ENCODE results near the gene DKK3. TPM values are rescaled to one million over a fixed set of nuclear protein-coding genes. Genes with fewer than 3 reads are reported as not detected.

The DKK3 gene
- total RNA-seq, 2 donors from 2014 or later: 732 to 847 TPM

DNA sequence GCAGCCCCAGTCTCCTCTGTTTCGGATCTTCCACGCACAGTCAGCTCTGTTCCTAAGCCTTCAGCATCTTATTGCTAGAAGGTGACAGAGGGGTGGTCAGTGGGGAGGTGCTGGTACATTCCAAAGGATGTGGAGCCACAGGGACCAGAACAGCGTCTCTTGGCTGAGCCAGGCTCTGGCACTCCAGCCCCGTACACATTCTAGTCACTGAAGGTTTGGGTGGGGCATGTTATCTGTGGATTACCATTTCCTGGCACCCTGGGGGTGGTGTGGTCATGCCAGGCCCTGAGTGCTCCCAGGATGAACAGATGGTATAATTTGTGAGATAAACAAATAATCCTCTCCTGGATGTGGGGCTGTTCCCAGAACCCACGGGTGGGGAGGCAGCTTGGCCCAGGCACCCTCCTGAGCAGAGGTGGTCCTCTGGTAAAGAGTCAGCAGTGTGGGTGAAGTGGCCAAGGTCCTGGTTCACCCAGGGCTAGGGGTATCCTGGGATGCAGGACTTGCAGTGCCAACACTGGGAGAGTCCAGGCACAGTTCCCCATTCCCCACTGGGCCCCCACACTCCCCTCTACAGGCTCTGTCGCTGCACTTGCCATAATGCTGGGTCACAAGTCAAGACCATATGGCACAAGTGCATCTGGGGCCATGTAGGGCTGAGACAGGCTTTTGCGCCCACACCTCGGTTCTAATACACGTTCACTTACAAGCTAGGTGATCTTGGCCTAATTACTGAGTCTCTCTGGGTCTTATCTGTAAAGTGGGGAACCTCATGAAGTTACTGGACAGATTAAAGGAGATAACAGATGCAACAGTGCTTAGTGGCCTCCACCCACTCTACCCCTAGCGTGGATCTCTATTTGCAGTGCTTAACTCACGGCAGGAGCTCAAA lies 33.0 kb downstream of the DKK3 start:
- no peaks in the 10 kb centered on the region for H3K27me3 ChIP-seq (replicated peaks; ENCODE audit: insufficient read depth)
- DNase-seq (ENCODE audit: low spot score): no peak
- H3K9me3 ChIP-seq: no peaks in the 10 kb centered on the region
- no peak for ATAC-seq (ENCODE audit: insufficient number of reproducible peaks, low FRiP score, low read depth)
- no peak overlapping the region for H3K4me3 ChIP-seq
- no peak for TF ChIP-seq CTCF (IDR thresholded peaks at IDR 0.05)
- H3K4me1 ChIP-seq (ENCODE audit: control insufficient read depth in 1 of 2, low read depth in 2 of 2): peaks cover 72 to 95% of the 10 kb centered on the region in 2 donors
- peak overlapping the region; percentile 77 to 96 for H3K27ac ChIP-seq
- H3K36me3 ChIP-seq: no peaks in the 10 kb centered on the region

DNA sequence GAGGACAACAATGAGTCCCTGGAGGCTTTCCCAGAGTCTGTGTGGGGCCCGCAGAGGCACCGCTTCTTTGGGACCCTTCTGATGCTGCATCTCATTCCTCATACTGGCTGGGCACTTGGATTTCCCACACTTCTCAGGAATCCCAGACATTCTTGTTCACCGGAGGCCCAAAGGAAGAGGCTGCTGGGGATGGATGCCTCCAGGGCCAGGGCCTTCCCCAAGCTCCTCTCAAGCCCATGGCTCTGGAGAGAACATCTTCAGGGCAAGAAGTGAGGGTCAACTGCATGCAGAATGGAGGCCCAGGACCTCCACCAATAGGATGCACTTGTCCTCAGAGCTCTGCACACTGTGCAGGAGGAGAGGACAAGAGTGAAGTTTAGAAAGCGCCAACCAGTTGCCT lies 34.6 kb downstream of the DKK3 start:
- no peak overlapping the region for H3K4me3 ChIP-seq
- H3K27me3 ChIP-seq (replicated peaks; ENCODE audit: insufficient read depth): no peaks in the 10 kb centered on the region
- no peaks in the 10 kb centered on the region for H3K36me3 ChIP-seq
- H3K4me1 ChIP-seq (ENCODE audit: control insufficient read depth in 1 of 2, low read depth in 2 of 2): peaks cover 58 to 95% of the 10 kb centered on the region in 2 donors
- H3K9me3 ChIP-seq: no peaks in the 10 kb centered on the region
- peak overlapping the region; percentile 77 to 96 for H3K27ac ChIP-seq
- no peak for DNase-seq (ENCODE audit: low spot score)
- no peak for ATAC-seq (ENCODE audit: insufficient number of reproducible peaks, low FRiP score, low read depth)
- no peak for TF ChIP-seq CTCF (IDR thresholded peaks at IDR 0.05)

DNA sequence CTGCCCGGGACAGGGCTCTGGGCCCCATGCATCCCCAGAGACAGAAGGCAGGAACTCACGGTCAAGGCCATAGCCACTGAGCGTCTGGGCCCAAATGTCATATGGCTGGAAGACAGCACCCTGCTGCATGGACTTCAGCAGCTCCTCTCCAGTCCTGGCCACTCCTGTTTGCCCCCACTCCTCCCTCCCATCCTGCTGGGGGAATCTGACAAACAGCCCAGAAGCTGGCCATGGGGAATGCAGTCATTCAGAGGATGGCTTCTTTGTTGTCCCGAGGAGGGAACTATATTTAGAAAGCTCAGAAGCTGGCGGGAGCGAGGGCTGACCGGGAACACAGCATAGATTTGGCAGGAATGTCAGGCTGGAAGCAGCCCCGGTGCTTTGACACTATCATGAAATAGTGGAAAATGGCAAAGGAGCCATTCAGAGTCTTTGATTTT lies 35.0 kb downstream of the DKK3 start:
- peak; percentile 69 for ATAC-seq (ENCODE audit: insufficient number of reproducible peaks, low FRiP score, low read depth)
- TF ChIP-seq CTCF (IDR thresholded peaks at IDR 0.05): no peak
- DNase-seq (ENCODE audit: low spot score): peak; percentile 56
- no peaks in the 10 kb centered on the region for H3K36me3 ChIP-seq
- H3K4me1 ChIP-seq (ENCODE audit: control insufficient read depth in 1 of 2, low read depth in 2 of 2): peaks cover 53 to 95% of the 10 kb centered on the region in 2 donors
- no peak overlapping the region for H3K4me3 ChIP-seq
- H3K27me3 ChIP-seq (replicated peaks; ENCODE audit: insufficient read depth): no peaks in the 10 kb centered on the region
- no peaks in the 10 kb centered on the region for H3K9me3 ChIP-seq
- peak overlapping the region; percentile 77 to 96 for H3K27ac ChIP-seq

- peaks cover 49 to 90% of the 10 kb centered on the region in 2 donors for H3K4me1 ChIP-seq (ENCODE audit: control insufficient read depth in 1 of 2, low read depth in 2 of 2)
- TF ChIP-seq CTCF (IDR thresholded peaks at IDR 0.05): no peak
- no peaks in the 10 kb centered on the region for H3K9me3 ChIP-seq
- H3K4me3 ChIP-seq: no peak overlapping the region
- H3K36me3 ChIP-seq: no peaks in the 10 kb centered on the region
- ATAC-seq (ENCODE audit: insufficient number of reproducible peaks, low FRiP score, low read depth) (no peak), DNase-seq (ENCODE audit: low spot score) (no peak)
- no peaks in the 10 kb centered on the region for H3K27me3 ChIP-seq (replicated peaks; ENCODE audit: insufficient read depth)
- H3K27ac ChIP-seq: peak overlapping the region; percentile 71 to 96
Measured at GRCh38 chr11:11972730-11973341, 35.6 kb downstream of the DKK3 start.

GRCh38 chr11:11971906-11972547 lies 36.4 kb downstream of the DKK3 start:
- peak overlapping the region; percentile 71 to 96 for H3K27ac ChIP-seq
- TF ChIP-seq CTCF (IDR thresholded peaks at IDR 0.05): no peak
- H3K9me3 ChIP-seq: no peaks in the 10 kb centered on the region
- H3K27me3 ChIP-seq (replicated peaks; ENCODE audit: insufficient read depth): no peaks in the 10 kb centered on the region
- no peak overlapping the region for H3K4me3 ChIP-seq
- no peak for ATAC-seq (ENCODE audit: insufficient number of reproducible peaks, low FRiP score, low read depth)
- H3K36me3 ChIP-seq: no peaks in the 10 kb centered on the region
- H3K4me1 ChIP-seq (ENCODE audit: control insufficient read depth in 1 of 2, low read depth in 2 of 2): peaks cover 43 to 82% of the 10 kb centered on the region in 2 donors
- no peak for DNase-seq (ENCODE audit: low spot score)

All from thoracic aorta (tissue), 2 donors.